Astrocyte (in vitro differentiated cells and primary cell): ENCODE measurements around the gene CTNS.

Experiments
- EZH2 ChIP-seq: IDR thresholded peaks from 2 replicates; pipeline ENCODE4 v1.6.1; 2012; ENCODE audit warnings: mild to moderate bottlenecking, low read length, inconsistent platforms; ENCODE audit not compliant: insufficient read depth
- TF ChIP-seq, protein P1 (sequence below): IDR thresholded peaks from 2 replicates; pipeline ENCODE4 v1.5.1; 2011; ENCODE audit warnings: low read depth, mild to moderate bottlenecking, inconsistent platforms, low read length, moderate library complexity; ENCODE audit not compliant: insufficient read depth

DNA sequence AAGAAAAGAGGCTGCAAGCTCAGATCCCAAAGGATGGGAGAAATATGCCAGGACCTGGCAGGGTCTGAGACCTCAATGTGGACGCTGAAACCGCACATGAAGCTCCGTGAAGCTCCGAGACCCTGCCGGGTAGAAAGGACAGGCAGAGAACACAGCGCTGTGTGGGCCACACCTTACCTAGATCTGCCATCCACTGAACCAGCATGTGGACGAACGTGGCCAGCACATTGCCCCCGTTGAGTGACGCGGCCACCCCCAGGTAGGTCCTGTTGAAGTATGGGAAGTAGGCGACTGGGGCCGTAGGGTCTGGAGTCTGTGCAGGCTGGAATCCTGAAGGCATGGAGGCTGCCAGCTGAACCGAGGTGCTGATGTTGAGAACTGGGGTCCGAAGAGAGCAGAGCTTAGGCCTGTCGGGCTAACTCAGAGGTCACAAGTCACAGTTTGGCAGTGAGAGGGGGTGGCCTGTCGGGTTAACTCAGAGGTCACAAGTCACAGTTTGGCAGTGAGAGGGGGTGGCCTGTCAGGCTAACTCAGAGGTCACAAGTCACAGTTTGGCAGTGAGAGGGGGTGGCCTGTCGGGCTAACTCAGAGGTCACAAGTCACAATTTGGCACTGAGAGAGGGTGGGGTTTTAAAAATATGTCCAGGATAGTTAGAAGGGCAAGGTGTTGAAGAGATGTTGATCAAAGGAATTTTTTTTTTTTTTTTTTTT lies 21.2 kb upstream of the CTNS start:
- TF ChIP-seq, protein P1, sequence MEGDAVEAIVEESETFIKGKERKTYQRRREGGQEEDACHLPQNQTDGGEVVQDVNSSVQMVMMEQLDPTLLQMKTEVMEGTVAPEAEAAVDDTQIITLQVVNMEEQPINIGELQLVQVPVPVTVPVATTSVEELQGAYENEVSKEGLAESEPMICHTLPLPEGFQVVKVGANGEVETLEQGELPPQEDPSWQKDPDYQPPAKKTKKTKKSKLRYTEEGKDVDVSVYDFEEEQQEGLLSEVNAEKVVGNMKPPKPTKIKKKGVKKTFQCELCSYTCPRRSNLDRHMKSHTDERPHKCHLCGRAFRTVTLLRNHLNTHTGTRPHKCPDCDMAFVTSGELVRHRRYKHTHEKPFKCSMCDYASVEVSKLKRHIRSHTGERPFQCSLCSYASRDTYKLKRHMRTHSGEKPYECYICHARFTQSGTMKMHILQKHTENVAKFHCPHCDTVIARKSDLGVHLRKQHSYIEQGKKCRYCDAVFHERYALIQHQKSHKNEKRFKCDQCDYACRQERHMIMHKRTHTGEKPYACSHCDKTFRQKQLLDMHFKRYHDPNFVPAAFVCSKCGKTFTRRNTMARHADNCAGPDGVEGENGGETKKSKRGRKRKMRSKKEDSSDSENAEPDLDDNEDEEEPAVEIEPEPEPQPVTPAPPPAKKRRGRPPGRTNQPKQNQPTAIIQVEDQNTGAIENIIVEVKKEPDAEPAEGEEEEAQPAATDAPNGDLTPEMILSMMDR = no peak
- TF ChIP-seq EZH2 = no peak
